GM12891 (cell line): Measurements from ENCODE around the gene BPIFB6.

Experiments used
- DNase-seq: peaks from one replicate; pipeline ENCODE4 v3.0.0; 2011; ENCODE audit warnings: low spot score; ENCODE audit not compliant: insufficient read length
- FAIRE-seq: peaks from 2 replicates; lab custom pipeline; 2011; peaks lifted over from hg19 to GRCh38; lab: Jason Lieb, UNC
- PAX5 ChIP-seq: IDR thresholded peaks from 2 replicates; pipeline ENCODE4 v1.6.1; 2011; ENCODE audit warnings: low read length, moderate library complexity, mild to moderate bottlenecking; ENCODE audit not compliant: insufficient read depth, severe bottlenecking
- POLR2A ChIP-seq: IDR thresholded peaks from 2 replicates; pipeline ENCODE4 v1.6.1; 2011; ENCODE audit warnings: low read depth, low read length, control low read depth
- POLR2AphosphoS5 ChIP-seq: IDR thresholded peaks from 2 replicates; pipeline ENCODE4 v1.6.1; 2011; ENCODE audit warnings: low read depth, low read length, control low read depth
- POU2F2 ChIP-seq: IDR thresholded peaks from 2 replicates; pipeline ENCODE4 v1.6.1; 2011; ENCODE audit warnings: low read depth, mild to moderate bottlenecking, control low read depth, low read length, moderate library complexity
- SPI1 ChIP-seq: IDR thresholded peaks from 2 replicates; pipeline ENCODE4 v1.6.1; 2011; ENCODE audit warnings: low read depth, low read length, control low read depth
- TAF1 ChIP-seq: IDR thresholded peaks from 2 replicates; pipeline ENCODE4 v1.6.1; 2011; ENCODE audit warnings: low read depth, low read length, control low read depth

The BPIFB6 gene

DNA sequence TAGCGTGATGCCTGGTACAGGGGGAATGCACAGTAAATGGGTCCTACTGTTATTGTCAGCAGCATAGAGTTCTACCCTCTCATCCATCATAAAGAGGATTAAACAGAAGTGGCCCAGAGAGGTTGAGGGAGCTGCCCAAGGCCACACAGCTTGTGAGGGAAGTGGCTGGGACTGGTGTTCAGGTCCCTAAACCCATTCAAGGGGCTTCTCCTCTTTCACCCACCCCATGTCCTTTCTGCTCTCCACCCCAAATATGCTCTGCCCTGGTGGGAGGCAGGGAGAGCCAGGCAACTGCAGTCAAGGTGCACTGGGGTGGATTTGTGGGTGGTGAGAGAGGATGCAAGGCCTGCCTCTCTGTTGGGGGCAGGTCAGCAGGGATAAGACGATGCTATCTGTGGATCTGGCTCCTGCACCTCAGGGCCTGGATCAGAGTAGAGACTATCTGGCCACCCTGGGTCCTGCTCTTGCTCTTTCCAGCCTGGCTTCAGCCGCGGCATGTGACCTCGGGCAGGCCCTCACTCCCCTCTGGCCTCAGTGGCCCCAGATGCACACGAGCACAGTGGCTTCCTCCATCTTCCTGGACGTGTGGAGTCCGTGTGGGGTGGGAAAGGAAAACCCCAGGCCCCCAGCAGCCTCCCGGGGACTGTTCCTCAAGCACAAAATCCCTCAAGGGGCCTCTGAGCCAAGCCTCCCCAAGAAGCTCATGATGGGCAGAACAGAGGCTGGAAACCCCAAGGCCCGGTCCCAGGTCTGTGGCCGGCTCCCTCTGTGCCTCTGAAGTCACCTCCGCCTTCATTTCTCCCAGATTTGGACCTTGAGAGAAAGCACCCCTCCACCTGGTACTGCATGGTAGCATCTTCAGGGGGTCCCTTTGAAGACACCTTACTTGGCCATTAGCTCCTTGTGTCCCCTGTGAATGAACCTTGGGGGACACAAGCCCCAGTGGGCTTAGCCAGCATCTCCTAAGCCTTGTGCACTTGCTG, 3.4 kb upstream of the BPIFB6 start:
- DNase-seq (no peak), FAIRE-seq (no peak)
- TF ChIP-seq POU2F2 (no peak), POLR2AphosphoS5 (no peak), SPI1 (no peak), PAX5 (no peak), TAF1 (no peak)

DNA sequence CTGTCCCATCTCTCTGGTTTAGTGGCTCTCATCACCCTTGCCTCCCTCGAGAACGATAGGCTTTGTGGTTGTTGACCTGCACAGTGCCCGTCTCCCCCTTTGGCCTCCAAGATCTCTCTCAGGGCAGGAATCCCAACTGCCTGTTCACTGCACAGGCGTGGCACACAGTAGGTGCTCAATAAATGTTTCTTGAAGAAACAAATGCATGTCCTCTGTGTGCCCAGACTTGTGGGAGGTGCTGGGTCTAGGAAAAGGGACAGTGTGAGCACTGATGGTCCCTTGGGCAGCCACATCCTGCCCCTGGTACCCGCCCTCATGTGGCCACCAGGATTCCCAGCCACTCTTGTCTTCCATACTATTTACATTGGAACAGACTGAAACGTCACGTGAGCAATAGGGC, 2.6 kb upstream of the BPIFB6 start:
- no peak for TF ChIP-seq PAX5
- TF ChIP-seq POU2F2, result no peak
- no peak for TF ChIP-seq POLR2A
- TF ChIP-seq TAF1, result no peak
- TF ChIP-seq POLR2AphosphoS5, result no peak
- TF ChIP-seq SPI1, result no peak
- DNase-seq, result no peak
- no peak for FAIRE-seq

DNA sequence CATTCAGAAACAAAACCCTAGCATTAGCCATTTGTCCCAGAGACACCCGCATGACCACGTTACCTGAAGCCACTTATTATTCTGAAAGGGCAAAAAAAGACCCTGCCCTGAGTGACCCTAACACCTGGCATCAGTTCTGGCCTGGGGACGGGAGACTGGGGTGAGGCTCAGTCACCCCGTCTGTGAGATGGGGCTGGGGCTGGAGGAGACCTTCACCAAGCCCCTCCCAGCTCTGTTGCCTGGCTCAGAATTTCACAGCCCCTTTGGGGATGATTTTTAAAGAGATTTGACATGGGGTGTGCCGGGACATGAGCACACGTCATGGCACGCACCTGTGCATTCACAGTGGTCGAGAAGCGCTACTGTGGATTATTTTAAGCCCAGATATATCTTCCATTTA, 1.4 kb upstream of the BPIFB6 start:
- no peak for FAIRE-seq
- no peak for DNase-seq
- no peak for TF ChIP-seq POU2F2
- no peak for TF ChIP-seq POLR2A
- no peak for TF ChIP-seq SPI1
- TF ChIP-seq TAF1, result no peak
- no peak for TF ChIP-seq POLR2AphosphoS5
- no peak for TF ChIP-seq PAX5

DNA sequence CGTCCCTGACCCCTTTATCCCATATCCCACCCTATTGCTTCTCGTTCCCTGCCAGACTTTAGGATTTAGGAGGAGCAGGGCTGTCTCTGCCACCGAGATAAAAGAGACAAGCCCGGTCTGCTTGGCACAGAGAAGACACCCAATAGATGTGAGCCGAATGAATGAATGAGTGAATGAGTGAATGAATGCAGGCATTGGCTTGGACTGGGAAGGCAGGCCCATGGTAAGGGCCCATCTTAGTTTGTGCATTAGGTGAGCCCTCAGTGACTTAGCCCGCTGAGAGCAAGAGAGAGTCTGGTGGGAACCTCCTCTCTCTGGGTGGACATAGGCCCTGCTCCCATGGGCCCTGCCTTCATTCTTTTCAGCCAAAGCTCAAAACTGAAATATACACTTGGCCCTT, 879 bp upstream of the BPIFB6 start:
- no peak for TF ChIP-seq PAX5
- TF ChIP-seq POU2F2, result no peak
- no peak for TF ChIP-seq POLR2A
- TF ChIP-seq TAF1, result no peak
- no peak for TF ChIP-seq POLR2AphosphoS5
- TF ChIP-seq SPI1, result no peak
- no peak for FAIRE-seq
- no peak for DNase-seq

DNA sequence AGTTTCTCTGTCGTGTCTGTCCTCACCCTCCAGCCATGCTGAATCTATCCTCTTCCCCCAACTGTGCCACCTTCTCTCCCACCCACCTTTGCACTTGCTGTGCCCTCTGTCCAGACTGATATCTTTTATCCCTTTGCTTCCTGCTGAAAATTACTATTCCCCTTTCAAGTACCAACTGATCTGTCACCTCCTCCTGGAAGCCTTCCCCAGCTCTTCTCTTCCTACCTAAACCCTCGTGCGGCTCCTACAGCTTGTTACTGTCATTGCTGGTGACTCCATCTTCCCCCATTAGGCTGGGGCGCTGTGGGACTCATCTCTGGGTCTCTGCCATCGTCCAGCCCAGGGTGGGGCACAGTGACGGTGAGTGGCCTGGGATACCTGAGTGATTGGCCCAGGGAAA, 1.1 kb downstream of the BPIFB6 start:
- no peak for FAIRE-seq
- TF ChIP-seq TAF1 (no peak), POLR2A (no peak), POU2F2 (no peak), PAX5 (no peak), POLR2AphosphoS5 (no peak), SPI1 (no peak)

DNA sequence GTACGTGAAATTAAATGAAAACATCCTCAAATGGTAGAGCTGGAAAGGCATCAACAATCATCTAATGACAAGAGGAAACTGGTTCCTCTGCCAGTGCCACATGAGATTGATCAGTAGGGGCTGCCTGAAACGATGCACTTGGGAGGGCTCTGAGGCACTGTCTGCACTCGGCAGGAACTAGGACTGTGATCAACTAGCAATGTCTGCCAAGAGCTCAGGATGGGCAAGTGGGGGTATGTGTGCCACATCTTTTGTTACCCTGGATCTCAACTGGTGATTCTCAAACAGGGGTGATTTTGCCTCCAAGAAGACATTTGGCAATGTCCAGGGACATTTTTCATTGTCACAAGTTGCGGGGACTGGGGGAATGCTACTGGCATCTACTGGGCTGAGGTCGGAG, 1.9 kb downstream of the BPIFB6 start:
- TF ChIP-seq POU2F2 (no peak), SPI1 (no peak), TAF1 (no peak), POLR2AphosphoS5 (no peak), POLR2A (no peak), PAX5 (no peak)
- FAIRE-seq (no peak), DNase-seq (no peak)

More for the DNA sequence above, 1.1 kb downstream of the BPIFB6 start:
- no peak for DNase-seq

DNA sequence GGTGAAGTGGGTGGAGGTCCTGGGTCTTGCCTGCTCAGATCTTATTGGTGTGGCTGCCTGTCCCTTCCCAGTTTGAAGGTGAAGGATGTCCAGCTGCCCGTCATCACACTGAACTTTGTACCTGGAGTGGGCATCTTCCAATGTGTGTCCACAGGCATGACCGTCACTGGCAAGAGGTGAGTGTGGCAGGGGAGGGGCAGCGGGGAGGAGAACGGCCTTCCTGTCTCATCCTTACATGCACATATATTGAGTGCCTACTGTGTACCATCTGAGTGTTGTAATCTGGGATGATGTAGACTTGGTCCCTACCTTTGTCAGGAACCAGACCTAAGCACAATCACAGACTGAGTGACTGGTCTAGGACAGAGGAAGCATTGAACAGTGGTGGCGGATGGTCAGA, 2.7 kb downstream of the BPIFB6 start:
- DNase-seq (no peak), FAIRE-seq (no peak)

DNA sequence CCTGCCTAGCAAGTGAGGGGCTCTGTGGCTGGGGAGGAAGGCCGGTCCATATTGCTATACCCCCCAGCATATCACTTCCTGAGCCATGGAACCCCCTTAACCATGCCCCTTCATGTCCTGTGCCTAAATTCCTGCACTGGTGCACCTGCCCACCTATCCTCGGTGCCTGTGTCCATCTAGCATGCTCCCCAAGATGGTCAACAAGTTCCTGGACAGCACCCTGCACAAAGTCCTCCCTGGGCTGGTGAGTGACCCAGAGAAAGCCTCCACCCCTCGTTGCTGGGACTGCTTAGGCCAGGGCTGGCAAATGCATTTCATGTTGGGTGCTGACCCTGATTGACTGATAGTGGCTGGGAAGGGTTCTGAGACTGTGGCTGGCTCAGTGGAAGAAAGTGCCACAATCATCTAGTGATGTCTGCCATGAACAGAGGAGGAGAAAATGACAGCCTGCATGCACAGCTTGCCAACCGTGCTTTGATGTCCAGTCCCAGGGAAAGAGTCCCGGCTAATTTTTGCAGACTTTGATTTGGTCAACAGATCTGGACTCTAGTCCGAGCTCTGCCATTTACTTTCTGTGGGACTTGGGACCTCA, 3.5 kb downstream of the BPIFB6 start:
- no peak for FAIRE-seq
- no peak for DNase-seq
- TF ChIP-seq SPI1 (no peak), TAF1 (no peak), POU2F2 (no peak), POLR2AphosphoS5 (no peak), PAX5 (no peak), POLR2A (no peak)

More for the DNA sequence above, 2.7 kb downstream of the BPIFB6 start:
- TF ChIP-seq POU2F2 (no peak), POLR2A (no peak), PAX5 (no peak), POLR2AphosphoS5 (no peak), SPI1 (no peak), TAF1 (no peak)

DNA sequence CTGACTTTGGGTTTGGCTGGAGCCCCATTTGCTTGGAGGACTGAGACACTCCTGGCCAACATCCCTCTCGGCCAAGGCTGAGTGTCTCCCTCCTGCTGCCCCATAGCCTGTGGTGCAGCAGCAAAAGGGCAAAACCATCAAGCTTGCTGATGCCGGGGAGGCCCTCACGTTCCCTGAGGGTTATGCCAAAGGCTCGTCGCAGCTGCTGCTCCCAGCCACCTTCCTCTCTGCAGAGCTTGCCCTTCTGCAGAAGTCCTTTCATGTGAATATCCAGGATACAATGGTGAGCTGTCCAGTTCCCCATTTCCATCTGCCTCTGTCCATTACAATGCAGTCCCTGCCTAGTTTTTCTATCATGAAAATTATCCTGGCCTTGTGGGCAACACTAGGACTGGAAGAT, 6.0 kb downstream of the BPIFB6 start:
- no peak for DNase-seq
- TF ChIP-seq PAX5 (no peak), POLR2AphosphoS5 (no peak), POU2F2 (no peak), TAF1 (no peak), POLR2A (no peak), SPI1 (no peak)
- FAIRE-seq, result no peak
